Measurements from ENCODE around the gene RASGRP2.

RASGRP2 gene

GRCh38 chr11:64716473-64717267 lies 27.3 kb downstream of the RASGRP2 start:
- H3K9ac ChIP-seq (ENCODE audit: low read length), result no peak overlapping the region
- H4K20me1 ChIP-seq (ENCODE audit: insufficient read depth, low read length), result no peaks in the 10 kb centered on the region

GRCh38 chr11:64715756-64716472 lies 28.0 kb downstream of the RASGRP2 start:
- Histone ChIP-seq H3K4me2 (ENCODE audit: low read length) (no peak overlapping the region), H3K9me2 (ENCODE audit: low read depth, low read length) (no peaks in the 10 kb centered on the region), H3K9ac (ENCODE audit: low read length) (no peak overlapping the region), H4K20me1 (ENCODE audit: insufficient read depth, low read length) (no peaks in the 10 kb centered on the region), H3K9me3 (ENCODE audit: low read length) (no peaks in the 10 kb centered on the region), H3K4me3 (ENCODE audit: low read depth, low read length, poor library complexity, severe bottlenecking) (no peak overlapping the region), H3K36me3 (ENCODE audit: insufficient read depth, low read length) (no peaks in the 10 kb centered on the region), H3K27ac (ENCODE audit: low read depth, low read length, poor library complexity, severe bottlenecking) (no peak overlapping the region), H3K4me1 (ENCODE audit: insufficient read depth, low read length, severe bottlenecking) (no peaks in the 10 kb centered on the region), H3K27me3 (ENCODE audit: insufficient read depth, low read length) (peaks cover 12% of the 10 kb centered on the region; the same call in 1 of the 2 replicates), H3F3A (ENCODE audit: insufficient read depth, low read length) (no peaks in the 10 kb centered on the region), H2AFZ (ENCODE audit: low read length) (no peak overlapping the region), H3K79me2 (ENCODE audit: insufficient read depth, low read length) (no peaks in the 10 kb centered on the region)
- no peak for TF ChIP-seq CTCF (IDR thresholded peaks at IDR 0.05; ENCODE audit: low read length)
- TF ChIP-seq EZH2 (IDR thresholded peaks at IDR 0.05; ENCODE audit: borderline replicate concordance, low read length), result no peak

More at GRCh38 chr11:64716473-64717267, 27.3 kb downstream of the RASGRP2 start:
- Histone ChIP-seq H3K9me3 (ENCODE audit: low read length) (no peaks in the 10 kb centered on the region), H3K4me3 (ENCODE audit: low read depth, low read length, poor library complexity, severe bottlenecking) (no peak overlapping the region), H3K9me2 (ENCODE audit: low read depth, low read length) (no peaks in the 10 kb centered on the region), H3K79me2 (ENCODE audit: insufficient read depth, low read length) (no peaks in the 10 kb centered on the region), H3K36me3 (ENCODE audit: insufficient read depth, low read length) (no peaks in the 10 kb centered on the region), H3K27ac (ENCODE audit: low read depth, low read length, poor library complexity, severe bottlenecking) (no peak overlapping the region), H3K27me3 (ENCODE audit: insufficient read depth, low read length) (peaks cover 12% of the 10 kb centered on the region), H3K4me1 (ENCODE audit: insufficient read depth, low read length, severe bottlenecking) (no peaks in the 10 kb centered on the region), H3F3A (ENCODE audit: insufficient read depth, low read length) (no peaks in the 10 kb centered on the region), H2AFZ (ENCODE audit: low read length) (no peak overlapping the region), H3K4me2 (ENCODE audit: low read length) (no peak overlapping the region)
- no peak for TF ChIP-seq EZH2 (IDR thresholded peaks at IDR 0.05; ENCODE audit: borderline replicate concordance, low read length)
- no peak for TF ChIP-seq CTCF (IDR thresholded peaks at IDR 0.05; ENCODE audit: low read length)

- Histone ChIP-seq H3K9me3 (ENCODE audit: low read length) (no peaks in the 10 kb centered on the region), H3K4me3 (ENCODE audit: low read depth, low read length, poor library complexity, severe bottlenecking) (no peak overlapping the region), H3F3A (ENCODE audit: insufficient read depth, low read length) (no peaks in the 10 kb centered on the region), H3K4me1 (ENCODE audit: insufficient read depth, low read length, severe bottlenecking) (no peaks in the 10 kb centered on the region), H3K36me3 (ENCODE audit: insufficient read depth, low read length) (no peaks in the 10 kb centered on the region), H4K20me1 (ENCODE audit: insufficient read depth, low read length) (no peaks in the 10 kb centered on the region), H2AFZ (ENCODE audit: low read length) (no peak overlapping the region), H3K27ac (ENCODE audit: low read depth, low read length, poor library complexity, severe bottlenecking) (no peak overlapping the region), H3K79me2 (ENCODE audit: insufficient read depth, low read length) (no peaks in the 10 kb centered on the region), H3K9me2 (ENCODE audit: low read depth, low read length) (no peaks in the 10 kb centered on the region), H3K27me3 (ENCODE audit: insufficient read depth, low read length) (peaks cover 12% of the 10 kb centered on the region; the same call in 1 of the 2 replicates), H3K9ac (ENCODE audit: low read length) (no peak overlapping the region), H3K4me2 (ENCODE audit: low read length) (no peak overlapping the region)
- no peak for TF ChIP-seq EZH2 (IDR thresholded peaks at IDR 0.05; ENCODE audit: borderline replicate concordance, low read length)
- TF ChIP-seq CTCF (IDR thresholded peaks at IDR 0.05; ENCODE audit: low read length), result no peak
Observed at GRCh38 chr11:64715110-64715509, 28.8 kb downstream of the RASGRP2 start.

Data from OCI-LY1 (cell line).